Fibroblast of skin of abdomen (primary cell): ENCODE measurements around the gene ID2.
A peak's percentile ranks its signal among the peaks of the same experiment; 100 is the strongest.

Source experiments
- DNase-seq: peaks from one replicate; pipeline ENCODE4 v3.0.0-alpha.2; 2013

ID2 gene

GRCh38 chr2:8670580-8670979 is 11.3 kb upstream of the ID2 start:
- DNase-seq = no peak

DNA sequence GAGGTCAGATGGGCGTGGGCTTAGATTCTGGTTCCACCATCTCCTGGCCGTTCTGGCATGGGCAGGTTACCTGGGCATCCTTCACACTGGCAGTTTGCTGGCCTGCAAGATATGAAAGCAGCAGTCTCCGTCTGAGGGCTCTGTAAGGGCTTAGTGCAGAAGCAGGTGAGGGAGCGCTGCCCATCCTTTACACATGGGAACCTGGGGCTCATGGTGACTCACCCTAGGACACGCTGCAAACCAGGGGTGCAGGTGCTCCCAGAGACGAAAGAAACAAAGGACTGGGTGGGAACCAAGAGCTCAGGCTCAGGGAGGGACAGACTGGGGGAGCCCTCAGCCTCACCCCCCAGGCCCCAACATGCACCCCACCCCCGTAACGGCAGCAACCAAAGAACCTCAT is 10.7 kb upstream of the ID2 start:
- no peak for DNase-seq

DNA sequence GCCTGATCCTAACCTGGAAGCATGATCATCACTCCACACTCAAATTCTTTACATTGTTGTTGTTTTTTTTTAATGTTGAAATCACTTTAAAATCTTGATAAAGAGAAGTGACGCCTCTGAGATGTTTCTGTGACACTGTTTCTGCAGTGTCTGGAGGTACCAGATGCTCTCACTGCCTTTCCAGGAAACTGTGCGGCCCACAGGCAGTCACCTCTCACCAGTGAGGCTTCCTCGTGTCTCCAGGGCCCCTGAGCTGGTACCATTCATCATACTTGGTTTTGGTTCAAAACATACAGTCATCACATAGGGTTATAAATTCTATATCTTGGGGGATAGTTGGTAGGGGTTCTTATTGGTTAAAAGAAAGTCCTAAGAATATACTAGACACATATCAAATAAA is 10.1 kb upstream of the ID2 start:
- DNase-seq = no peak

DNA sequence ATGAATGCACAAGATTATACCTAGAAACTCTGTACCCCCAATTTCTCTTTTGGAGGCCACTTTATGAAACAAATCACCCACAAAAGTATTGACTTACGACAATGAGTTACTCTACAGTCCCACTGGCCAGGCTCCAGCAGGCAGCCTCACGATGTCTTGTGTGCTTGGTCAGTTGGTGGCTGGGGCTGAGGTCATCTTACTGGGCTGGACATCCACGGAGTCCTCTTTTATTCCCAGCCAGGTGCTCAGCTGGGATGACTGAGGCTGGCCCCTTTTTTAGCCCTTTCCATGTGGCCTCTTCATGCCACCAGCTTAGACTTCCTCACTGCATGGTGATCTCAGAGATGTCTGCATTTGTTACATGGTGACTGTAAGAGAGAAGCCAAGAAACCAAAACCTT is 8.9 kb upstream of the ID2 start:
- DNase-seq = no peak

DNA sequence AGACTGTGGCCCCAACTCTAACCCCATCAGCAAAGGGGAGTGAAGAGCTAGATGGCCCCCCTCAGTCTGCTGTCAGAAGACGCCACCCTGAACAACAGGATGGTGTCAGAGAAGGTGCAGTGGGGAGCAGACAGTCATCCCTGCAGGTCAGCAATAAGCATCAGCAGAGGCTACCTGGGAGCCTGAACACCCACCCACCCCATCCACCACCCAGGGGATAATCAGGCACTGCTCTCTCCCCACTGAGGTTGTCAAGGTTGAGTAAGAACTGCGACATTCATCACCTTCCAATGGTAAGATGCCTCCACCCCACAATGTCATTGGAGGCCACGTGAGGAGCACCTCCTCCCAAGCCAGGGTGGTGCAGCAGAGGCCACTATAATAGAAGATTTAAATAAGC is 8.5 kb upstream of the ID2 start:
- no peak for DNase-seq

DNA sequence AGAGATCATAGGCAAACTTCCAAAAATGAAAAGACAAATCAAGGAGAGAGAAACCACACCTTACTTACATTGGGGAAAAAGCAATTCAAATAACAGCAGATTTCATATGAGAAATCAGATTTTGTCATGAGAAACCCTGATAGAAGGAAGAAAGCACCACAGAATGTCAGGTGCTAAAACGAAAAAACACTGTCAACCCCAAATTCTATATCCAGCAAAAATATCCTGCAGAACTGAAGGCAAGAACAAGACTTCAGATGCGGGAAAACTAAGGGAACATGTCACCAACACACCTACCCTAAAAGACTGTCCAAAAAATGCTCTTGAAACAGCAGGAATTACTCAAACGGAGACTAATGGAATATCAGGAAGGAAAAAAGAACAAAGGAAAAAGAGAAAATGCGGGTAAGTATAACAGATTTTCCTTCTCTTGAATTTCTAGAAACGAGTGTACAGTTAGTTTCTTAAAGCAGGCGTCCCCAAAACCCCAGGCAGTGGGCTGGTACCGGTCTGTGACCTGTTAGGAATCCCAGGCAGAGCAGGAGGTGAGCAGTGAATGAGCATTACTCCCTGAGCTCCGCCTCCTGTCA is 7.3 kb upstream of the ID2 start:
- DNase-seq = no peak

DNA sequence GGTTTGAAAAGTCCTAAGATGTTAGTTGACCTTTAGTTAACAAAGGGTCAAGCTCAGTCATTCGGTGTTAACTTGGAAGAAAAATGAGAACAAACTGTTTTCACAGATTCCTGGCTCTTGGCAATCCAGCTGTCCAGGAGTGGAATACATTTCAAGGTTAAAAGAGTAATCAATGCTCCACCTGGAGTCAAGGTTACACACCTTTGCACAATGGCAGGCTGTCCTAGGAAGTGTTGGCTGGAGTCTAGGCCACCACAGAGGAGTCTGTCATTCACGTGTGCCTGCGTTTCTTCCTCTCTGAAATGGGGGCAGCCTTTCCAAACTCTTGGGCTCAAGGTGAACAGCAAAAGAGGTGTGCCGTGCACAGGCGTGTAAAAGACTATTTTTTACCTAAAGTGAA is 6.3 kb upstream of the ID2 start:
- no peak for DNase-seq

- DNase-seq = peak; percentile 91
Observed at GRCh38 chr2:8676191-8676920, 5.5 kb upstream of the ID2 start.

DNA sequence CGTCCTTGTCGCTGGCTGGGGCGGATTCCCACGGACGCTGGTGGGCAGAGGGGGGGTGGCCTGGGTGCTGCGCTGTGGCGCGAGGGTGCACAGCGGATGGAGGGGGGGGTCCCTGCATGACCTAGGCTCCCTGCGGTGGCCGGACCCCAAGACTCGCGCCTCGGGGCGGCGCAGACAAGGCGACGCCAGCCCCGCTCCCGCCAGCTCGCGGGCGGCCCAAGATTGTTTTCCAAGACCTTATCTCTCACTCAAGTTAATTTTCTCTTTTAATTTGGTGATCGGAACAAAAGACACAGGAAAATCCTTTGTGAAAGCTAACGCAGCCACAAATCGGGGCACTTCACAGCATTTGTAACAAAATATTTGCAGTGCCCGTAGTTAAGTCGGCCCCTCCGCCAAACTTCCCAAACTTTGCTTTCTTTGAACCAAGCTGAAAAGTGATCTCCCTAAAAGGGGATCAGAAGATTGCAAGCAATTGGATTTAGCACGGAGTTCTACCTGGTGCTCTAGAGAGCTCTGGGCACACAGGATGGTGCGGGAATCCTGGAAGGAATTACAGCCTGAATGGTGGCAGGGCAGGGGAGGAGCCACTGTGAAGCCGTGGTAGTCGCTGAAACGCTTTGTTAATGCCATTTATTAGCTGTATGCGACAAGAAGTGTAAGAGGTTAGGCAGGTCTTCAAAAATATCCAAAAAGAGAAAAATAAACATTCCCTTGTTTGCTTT is 4.8 kb upstream of the ID2 start:
- DNase-seq = no peak

- DNase-seq = peak; percentile 77
Observed at GRCh38 chr2:8677646-8678592, 3.9 kb upstream of the ID2 start.

DNA sequence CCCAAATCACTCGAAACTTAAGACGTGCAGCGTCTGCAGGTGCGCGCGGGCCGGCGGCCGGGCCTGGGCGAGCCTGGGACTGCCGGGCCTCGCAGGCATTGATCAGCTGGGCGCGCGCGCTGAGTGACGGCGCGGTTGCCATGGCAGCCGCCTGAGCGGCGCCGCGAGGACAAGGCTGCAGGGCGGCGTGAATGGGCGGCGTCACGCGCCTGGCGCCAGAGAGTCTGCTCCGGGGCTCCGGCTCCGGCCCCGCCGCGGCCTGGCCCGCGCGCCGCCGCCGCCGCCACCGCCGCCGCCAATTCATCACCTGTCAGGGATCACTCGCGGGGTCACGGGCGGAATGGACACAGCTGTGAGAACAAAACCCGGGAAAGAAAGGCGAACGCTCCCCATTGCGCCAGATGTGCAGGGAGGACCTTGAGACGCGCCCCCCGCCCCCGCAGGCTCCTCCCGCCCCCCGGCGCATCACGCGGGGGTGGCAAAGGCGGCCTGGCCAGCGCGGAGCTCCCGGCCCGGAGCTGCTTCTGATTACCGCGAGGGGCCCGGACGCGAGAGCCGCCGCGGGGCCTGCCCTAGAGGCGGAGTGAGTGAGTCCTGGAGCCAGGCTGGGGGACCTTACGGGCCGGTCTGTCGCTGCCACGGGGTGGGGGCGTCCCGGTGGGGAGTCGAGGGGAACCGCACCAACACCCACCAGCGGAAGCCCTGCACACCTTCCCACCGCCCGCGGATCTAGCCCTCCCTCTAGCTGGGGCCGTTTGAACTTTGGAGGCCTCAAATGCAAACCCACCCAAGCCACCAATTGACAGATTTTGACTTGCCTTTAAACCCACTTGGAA is 2.9 kb upstream of the ID2 start:
- peak; percentile 96 for DNase-seq

DNA sequence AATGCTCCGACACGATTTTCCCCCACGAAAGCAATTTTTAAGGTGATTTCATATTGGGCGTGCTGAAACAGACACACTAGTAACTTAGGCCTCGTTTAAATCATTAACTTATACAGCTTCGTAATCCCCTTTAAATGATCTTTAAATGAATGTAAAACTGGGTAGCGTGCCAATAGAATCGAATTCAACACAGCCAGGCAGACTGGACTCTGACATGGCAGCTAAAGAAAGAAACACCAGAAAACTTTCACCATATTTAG is 2.4 kb upstream of the ID2 start:
- DNase-seq = no peak

DNA sequence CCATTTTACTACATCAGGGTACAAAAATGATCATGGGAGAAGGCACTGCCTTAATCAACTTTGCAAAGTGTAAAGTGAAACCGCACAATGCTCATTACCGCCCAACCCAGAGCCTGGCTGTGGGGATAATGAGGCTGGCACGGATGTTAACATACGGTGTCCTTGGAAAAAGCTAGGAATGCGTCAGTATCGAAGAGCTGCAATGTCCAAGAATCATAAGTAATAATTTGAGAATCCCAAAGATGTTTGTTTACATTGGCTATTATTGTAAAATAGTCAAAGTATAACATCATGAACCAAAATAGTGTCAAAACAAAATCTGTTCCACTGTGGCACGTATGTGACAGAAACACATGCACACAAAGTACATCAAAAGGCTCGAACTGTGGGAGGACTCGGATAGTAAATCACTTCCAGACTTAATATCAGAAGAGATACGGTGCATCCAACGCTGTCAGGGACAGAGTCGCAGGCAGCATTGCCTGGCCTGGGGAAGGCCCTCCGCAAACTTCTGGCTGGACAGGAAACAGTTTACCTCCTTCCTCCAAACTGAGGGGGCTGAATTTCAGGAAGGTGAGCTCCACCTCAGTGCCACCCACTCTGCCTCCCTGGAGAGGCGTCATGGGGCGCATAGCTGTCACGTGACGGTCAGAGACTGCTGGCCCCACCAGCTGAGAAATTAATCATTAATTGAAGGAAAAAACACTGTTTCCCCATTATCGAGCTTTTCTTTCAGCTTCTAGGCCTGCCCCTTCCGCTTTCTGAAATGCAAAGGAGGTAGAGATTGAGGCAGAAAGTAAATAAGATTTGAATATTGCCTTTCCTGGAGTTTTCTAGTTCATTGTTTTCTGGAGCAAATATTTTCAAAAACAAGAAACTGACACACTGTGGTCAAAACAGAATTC is 1.8 kb upstream of the ID2 start:
- DNase-seq = peak; percentile 48

- DNase-seq = peak; percentile 79
Observed at GRCh38 chr2:8680822-8681760, 765 bp upstream of the ID2 start.

GRCh38 chr2:8682719-8683667 is 1.1 kb downstream of the ID2 start:
- DNase-seq = peak; percentile 61

DNA sequence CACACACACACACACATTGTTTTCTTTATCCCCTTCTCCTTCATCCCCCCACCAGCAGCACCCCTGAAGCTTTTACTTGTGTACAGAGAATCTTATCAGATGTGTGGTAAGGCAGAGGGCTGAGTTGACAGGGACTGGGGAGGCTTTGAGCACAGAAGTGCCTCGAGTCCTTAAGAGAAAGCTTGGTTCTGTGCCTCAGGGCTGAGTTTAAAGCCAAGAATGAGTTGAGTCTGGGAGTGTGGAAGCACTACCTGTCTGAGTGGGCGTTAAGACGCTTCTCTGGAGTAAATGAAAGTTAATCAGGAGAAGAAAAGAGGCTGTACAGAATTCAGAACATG is 2.7 kb downstream of the ID2 start:
- peak; percentile 52 for DNase-seq

DNA sequence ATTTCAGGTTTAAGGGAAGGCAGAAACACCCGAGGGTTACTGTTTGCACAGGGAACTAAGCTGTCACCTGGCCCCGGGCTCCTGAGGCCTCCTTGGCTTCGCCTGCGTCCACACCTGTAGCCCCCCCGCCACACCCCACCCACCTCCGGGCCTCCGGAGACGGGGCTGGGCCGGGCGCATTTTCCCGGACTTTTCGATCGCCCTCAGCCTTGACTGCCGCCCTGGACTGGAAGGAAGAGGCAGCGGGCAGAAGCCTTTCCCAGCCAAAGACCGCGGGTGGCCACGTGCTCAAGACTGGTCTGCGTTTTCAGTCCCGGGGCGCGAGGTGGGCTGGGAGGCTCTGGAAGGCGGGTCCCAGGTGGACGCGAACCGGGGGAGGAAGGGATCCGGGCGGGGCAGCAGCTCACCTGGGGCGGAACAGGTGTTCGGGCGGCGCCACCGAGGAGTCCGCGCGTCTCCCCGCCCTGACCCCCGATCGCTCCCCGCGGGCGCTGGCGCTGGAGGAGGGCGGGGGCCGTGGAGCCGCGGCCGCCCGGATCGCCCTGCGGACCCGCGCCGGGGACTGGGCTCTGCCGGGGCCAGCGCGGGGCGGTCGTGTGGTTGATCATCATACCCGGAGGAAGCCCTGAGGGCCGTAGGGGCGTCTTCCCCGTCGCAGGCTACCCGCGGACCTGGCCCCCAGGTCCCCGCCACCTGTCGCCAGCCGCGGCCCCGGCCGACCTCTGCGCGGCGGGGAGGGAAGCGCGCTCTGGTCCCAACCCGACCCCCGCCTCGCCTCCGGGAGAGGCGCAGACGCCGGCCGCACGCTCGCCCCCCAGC is 3.2 kb downstream of the ID2 start:
- peak; percentile 68 for DNase-seq
